Limb (tissue), 2 donors: ENCODE results near the gene SEC14L1.
"Not testable (repeated sequence)": the region's sequence is repeated elsewhere in the genome, so short reads cannot be mapped to it uniquely, and the experiment has no call there.

Experiments used
- DNase-seq, 2 donors: peaks; one replicate each; pipeline ENCODE4 v3.0.0-alpha.2; 2016; ENCODE audit errors: extremely low spot score in 2 of 2

The SEC14L1 gene

DNA sequence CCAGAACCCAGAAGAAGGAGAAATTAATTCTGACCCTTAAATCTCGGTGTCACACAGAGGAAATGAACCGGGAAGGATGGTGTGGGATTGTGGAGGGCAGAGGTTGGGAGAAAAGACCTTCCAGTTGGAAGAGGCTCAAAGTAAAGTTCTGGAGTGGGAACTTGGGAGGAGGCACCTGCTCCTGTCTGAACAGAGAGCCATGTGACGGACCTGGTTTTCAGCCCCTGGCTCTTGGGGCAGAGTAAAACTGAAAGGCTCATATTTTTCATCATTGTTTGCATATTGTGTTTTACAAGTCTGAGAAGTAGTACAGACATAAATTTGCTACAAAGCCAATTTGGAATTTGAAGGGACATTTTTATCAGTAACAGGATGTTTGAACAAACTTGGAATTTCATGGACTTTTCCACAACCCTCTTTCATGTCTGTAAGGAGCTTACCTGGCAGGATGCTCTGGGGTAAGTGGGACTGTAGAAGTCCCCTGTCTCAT, 24.4 kb upstream of the SEC14L1 start:
- no peak for DNase-seq

DNA sequence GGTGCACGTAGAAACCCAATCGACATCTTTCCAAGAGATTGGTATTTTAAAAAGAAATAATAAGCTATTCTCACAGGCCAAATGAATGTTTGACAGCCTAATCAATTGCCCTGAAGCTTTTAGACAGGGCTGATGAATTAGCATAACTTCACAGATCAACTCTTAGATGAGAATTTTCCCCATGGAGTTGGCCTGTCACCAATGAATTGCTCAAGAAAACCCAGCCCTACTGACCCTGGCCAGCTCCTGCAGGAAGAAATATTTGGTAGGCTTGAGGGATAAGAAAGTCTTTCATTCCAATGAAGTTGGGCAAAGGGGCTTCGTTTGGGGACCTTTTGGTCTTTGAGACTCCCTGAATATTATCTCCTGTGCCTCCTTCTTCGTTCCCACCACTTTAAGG, 23.4 kb upstream of the SEC14L1 start:
- DNase-seq = no peak

DNA sequence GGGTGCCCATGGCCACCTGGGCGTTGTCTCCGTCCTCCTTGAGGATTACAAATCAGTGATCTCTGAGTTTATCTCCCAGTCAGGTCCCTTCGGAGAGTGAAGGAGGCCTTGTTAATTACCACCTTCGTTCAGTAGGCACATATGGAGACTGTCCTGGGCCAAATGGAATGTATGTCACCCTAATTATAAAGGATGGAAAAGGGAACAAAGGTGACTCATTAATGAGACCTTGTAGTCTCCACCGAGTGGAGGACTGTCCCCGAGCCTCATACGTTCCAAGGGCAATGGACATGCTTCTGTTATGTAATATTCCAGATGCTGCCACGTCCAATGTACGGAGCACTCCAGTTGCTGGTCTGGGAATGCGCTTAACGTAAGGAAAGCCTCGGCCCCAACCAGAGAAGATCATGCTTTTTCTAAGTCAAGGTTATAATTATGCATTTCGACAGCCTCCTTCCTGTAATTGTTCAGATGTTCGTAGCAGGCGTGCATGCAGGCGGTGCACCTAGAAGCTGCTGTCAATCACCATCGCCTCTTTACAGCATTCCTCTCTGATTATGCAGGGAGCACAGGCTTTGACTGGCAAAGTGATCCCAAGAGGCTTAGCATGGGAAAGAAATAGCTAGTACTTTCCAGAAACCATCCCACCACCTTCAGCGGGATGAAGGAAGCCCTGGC, 22.4 kb upstream of the SEC14L1 start:
- DNase-seq = no peak

DNA sequence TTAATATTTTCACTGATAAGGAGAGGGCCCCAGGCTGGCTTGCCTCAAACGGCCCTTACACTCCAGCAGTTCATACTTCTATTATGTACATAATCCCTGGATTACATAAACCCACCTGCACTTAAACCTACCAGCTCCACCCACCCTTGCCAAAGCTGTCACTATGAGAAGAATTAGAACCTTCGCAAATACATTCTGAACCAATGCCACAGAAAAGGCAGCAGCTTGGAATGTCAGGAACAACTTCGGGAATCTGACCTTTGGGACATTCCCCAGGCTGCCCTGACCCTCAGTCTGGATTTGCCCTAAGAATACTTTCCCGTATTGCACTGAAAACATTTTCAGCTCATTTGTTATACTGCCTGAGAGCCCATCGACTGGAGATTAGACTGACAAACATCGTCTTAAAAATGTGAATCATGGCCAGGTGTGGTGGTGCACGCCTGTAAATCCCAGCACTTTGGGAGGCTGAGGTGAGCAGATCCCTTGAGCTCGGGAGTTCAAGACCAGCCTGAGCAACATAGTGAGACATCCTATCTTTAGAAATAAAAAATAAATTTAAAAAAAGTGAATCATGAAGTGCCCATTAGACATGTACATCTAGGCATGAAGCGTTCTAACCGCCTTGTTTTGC, 21.0 kb upstream of the SEC14L1 start:
- DNase-seq = no peak

DNA sequence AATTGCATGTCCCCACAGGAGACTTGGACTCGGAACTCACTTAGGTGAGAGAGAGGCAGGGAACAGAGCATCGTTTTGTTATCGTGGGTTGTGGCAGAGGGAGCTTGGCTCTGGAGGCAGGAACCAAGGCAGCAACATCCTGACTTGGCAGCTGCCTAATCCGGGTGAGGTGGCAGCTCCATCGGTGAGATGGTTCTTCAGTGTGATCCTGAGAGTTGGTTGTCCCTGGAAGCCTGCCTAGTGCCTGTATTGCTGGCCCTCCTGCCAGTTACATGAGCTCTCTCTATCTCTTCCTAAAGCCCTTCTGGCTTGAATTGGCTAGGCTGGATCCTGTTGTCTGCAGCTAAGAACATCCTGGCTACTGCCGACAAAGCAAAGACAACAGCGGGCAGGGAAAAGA, 19.9 kb upstream of the SEC14L1 start:
- no peak for DNase-seq

DNA sequence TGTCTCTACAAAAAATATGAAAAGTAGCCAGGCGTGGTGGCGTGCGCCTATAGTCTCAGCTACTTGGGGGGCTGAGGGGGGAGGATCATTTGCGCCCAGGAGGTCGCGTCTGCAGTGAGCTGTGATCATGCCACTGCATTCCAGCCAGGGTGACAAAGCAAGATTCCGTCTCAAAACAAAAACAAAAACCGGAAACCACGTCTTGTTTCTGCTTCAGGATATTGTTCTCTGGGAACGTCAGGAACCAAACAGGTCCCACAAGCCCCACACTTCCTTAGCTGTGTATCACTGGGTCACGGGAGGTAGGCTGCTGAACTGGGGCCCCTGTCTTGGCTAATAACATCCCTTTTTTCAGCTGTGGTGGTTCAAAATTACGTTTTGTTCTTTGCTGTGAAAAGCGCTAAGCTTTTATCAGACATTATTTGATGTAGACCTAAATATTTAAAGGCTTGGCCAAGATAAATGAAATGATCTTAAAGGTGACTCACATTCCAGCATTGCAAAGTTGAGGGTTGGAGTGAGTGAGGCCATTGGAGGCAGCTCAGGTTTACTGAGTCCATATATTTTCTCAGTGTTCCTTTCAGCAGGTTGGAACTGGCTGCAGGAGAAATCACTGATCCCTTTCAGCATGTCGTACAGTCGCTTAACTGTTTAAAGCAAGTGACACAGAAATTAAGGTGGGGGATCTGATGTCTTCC, 16.4 kb upstream of the SEC14L1 start:
- no peak for DNase-seq

DNA sequence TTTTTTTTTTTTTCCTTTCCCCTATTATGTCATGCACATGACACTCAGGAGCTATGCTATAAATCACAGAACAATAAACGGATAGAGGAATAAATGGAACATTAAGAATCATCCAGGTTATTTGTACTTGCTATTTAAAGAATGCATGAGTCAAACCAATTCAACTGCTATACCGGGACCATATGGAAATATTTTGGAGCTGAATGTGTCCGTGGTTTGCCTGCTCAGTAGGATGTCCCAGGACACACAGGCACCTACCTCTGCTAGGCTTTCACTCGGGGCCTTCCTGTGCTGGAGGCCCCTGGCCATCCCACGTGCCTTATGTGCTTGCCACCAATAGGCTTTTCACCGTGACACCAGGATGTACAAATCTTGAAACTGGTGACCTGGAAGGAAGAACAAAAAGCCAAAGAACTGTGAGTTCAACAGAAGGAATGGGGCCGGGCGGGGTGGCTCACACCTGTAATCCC, 15.3 kb upstream of the SEC14L1 start:
- no peak for DNase-seq

DNA sequence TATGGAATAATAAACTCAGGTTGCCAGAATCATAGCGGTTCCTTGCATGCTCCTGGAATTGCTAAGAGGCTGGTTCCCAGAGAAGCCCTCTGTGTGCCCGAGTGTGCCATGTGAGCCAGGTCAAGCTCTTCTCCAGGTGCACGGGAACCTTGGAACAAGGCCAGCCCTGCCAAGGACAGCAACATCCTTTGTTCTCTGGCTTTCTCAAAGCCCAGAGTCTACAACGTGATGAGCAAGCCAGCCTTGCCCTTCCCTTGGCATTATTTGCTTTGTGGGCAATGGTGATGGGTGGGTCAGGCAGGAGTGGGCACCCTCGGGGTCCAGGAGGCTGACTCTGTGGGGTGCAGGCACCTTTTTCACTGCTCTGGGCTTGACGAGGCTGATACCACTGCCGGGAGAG, 14.2 kb upstream of the SEC14L1 start:
- no peak for DNase-seq

DNA sequence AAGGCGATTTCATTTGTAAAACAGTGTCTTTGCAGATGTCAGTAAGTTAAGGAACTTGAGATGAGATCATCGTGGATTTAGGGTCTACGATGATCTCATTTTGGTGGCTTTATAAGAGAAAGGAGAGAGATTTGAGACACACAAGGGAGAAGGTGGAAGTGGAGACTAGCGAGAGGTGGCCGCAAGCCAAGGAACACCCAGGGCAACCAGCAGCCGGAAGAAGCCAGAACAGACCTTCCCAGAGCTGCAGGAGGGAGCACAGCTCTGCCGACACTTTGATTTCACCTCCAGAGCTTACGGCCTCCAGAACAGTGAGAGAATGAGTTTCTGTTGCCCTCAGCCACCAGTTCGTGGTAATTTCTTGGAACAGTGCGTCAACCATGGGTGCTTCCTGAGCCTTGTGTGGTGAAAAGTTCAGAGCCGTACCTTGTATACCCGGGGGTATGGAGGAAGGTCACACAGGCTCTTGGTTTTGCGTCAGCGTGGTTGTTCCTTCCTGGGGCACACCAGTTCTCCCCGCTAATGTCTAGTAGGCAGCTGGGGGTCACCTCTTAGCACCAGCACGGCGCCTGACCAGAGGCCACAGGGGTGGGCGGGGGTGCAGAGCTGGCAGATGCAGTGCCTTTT, 12.9 kb upstream of the SEC14L1 start:
- no peak for DNase-seq

DNA sequence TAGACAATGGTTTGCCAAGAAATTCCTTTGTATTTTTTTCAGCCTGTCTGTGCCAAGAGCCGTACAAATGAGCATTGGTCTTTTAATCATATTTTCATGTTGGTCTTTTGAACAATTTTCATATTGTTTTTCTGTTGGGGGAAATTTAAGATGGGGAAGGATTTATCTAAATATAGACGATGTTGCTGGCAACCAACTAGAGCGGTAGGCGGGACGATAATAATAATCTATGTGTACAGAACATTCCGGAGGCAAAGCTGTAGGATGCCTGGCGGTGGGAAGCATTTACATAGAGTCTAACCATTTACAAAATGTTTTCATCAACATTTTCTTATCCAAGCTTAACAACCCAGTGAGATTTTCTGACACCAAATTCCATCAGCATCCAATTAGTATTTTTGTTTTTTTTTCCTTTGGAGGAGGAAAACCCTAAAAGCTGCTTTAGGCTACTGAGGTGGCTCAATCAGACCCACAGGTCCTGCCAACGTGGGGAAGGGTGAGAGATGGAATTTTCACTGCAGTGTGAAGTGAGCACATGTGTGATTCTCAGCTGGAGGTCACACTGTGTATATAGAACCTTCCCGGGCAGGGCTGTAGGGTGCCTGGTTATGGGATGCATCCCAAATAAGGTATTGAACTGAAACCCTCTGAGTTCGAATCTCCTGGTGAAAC, 11.7 kb upstream of the SEC14L1 start:
- peak in 1 of 2 donors; percentile 74 for DNase-seq

DNA sequence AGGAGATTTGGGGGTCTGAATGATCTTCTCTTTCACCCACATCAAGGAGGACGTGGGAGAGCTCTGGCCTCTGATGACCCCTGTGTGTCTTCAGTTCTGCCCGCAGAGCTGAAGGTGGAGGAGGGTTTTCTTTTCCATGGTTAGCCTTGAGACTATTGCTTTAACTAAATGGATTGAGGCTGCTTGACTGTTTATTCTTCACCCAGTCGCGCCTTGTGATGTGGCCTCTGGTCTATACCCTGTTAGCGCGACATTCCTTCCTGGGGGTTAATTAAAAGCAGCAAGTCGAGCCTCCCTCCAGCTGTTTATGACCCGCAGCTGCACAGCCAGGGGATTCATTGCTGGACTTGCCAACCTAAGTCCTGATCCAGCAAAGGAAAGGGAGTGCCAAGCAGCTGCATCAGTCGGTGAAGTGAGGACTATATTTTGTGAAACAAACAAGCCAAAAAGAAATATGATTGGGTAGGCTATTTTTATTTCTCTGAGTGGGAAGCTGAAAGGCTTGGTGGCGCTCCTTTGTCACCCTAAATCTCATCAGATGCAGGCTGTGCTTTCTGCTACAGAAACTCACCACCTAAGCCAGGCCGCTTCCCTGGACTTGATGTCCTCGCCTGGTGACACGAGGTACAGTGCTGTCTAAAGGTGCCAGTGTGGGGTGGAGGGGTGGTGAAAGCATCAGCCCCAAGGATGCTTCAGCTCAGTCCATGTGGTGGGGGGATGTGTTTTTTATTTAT, 11.0 kb upstream of the SEC14L1 start:
- DNase-seq = peak; percentile 56 to 77

DNA sequence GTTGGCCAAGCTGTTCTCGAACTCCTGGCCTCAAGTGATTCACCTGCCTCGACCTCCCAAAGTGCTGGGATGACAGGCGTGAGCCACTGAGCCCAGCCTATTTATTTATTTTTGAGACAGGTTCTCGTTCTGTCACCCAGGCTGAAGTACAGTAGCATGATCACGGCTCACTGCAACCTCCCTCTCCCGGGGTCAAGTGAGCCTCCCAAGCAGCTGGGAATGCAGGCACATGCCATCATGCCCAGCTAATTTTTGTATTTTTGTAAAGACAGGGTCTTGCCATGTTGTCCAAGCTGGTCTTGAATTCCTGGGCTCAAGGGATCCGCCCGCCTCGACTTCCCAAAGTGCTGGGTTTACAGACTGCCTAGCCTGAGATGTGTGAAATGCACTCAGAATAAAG, 10.2 kb upstream of the SEC14L1 start:
- no peak for DNase-seq

DNA sequence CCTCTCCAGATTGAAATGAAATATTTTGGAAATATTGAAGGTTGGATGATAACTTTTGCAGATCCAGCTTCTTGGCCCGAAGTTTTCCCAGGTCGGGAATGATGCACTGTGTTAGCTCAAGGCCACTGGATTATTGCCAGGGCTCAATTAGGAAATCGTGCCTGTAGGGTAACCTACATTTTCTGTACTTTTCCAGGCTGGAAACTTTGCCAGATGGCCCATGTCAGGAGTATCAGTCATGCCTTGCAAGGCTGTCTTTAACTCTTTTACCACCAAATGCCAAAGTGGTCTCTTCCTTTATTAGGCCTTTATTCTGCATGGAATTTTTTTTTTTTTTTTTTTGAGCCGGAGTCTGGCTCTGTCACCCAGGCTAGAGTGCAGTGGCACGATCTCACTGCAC, 8.9 kb upstream of the SEC14L1 start:
- peak; percentile 62 to 83 for DNase-seq

DNA sequence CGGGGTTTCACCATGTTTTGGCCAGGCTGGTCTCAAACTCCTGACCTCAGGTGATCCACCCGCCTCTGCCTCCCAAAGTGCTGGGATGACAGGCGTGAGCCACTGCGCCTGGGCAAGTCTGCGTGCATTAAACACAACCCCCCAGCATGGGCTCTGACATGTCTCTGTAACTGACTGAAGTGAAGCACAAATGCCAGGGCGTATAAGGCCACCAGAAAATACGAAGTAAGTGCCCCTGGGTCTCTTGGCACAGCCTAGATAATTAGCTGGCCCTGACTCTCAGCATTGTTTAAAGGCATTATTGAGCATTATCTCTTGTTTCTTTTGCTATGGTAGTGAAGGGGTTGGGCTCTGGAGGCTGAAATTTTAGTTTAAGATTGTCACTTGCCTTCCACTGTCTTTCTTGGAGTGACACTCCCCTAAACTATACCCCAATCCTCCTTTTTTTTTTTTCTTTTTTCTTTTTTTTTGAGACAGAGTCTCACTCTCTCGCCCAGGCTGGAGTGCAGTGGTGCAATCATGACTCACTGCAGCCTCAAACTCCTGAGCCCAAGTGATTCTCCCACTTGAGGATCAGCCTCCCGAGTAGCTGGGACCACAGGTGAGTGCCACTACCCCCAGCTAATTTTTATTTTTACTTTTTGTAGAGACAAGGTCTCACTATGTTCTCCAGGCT, 8.2 kb upstream of the SEC14L1 start:
- DNase-seq = no peak

DNA sequence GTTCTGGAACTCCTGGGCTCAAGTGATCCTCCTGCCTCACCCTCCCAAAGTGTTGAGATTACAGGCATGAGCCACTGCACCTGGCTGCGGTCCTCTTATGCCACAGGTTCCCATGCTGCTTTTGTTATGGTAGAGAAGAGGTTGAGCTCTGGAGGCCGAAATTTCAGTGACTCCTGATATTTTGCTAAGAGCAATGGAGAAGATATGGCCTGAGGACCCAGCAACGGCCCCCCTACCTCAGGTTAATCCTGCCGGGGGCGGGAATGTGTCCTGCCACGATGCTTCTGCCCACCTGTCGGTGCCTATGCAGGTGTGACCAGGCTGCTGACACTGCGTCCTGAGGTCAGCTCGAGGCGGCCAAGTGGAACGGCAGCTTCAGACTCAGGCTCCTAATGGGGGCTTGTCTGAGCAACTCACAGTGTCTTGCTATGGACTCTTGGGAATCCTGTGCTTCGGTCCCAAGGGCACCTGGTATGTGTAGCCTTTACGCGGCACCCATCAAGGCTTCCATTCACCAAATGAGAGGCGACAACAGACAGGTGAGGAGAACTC, 7.6 kb upstream of the SEC14L1 start:
- no peak for DNase-seq

DNA sequence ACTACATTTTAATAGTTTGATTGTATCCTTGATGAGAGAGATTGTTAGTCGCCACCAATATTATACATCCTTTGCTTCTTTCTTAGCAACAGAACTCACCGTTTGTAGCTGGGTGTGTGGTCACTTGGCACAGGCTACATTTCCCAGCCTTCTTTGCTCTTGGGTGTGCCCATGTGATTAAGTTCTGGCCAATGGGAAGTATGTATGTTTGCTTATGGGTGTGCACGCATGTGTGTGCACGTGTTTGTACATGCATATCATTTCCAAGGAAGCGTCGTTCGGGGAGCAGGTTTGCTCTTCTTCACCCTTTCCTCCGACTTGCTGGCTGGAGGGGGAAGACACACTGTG, 4.4 kb upstream of the SEC14L1 start:
- DNase-seq = no peak

DNA sequence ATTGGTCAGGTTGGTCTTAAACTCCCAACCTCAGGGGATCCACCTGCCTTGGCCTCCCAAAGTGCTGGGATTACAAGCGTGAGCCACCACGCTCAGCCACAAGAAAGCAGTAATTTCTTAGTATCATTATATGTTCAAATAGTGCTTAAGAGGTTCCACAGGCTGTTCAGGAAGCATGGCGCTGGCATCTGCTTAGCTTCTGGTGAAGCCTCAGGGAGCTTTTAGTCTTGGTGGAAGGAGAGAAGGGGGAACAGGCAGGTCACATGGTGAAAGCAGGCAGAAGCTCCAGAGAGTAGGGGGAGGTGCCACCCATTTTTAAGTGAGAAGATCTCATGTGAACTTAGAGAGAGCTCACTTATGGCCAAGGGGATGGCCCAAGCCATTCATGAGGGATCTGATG, 3.7 kb upstream of the SEC14L1 start:
- no peak for DNase-seq

DNA sequence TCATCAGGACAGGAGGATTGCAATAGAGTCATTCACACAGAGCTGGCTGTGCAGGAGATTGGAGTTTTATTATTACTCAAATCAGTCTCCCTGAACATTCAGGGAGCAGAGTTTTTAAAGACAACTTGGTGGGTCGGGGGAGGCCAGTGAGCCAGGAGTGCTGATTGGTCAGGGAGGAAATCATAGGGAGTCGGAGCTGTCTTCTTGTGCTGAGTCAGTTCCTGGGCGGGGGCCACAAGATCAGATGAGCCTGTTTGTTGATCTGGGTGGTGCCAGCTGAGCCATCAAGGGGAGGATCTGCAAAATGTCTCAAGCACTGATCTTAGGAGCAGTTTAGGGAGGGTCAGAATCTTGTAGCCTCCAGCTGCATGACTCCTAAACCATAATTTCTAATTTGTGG, 2.9 kb upstream of the SEC14L1 start:
- DNase-seq = not testable (repeated sequence)

DNA sequence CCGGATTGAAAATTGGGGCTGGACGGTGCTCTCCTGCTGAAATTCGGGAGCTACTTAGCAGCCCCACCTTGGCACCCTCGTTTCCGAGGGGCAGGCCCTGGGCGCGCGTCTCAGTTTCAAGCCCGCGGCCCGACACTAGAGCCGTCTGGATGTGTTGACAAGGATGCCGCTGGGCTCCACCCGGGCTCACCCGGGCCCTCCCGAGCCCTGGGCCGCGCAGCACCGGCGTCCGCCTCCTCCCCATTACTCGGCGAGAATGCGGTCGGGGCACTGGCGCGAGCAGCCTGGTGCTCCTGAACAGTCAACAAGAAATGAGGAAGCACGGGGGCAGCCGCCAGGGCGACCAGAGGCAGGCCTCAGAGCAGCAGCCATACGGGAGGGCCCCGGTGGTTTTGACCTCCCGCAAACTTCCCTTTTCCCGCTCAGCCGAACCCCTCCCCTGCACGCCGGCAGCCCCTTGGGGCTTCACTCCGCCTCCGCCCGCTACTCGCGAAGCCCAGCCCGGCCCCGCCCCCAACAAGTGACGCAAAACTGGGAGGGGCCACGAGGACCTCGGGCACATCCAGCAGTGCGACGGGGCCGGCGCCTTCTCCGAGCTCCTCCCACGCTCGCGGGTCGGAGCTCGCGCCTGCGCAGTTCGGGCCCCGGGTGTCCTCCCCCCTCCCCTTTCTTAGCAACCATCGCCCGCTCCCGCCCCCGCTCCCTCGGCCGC, 447 bp upstream of the SEC14L1 start:
- DNase-seq = peak; percentile 99 to 100
